Gastrocnemius medialis (tissue), 4 donors: ENCODE data around the gene FAM53C. TPM values are rescaled to one million over a fixed set of nuclear protein-coding genes. Genes with fewer than 3 reads are reported as not detected.
A peak's percentile ranks its signal among the peaks of the same experiment; 100 is the strongest.
"Not testable (repeated sequence)": the region's sequence is repeated elsewhere in the genome, so short reads cannot be mapped to it uniquely, and the experiment has no call there.

ENCODE experiments used
- ATAC-seq, 2 donors: fragments of 150-250 bp; one replicate each; pipeline ENCODE4 v1.9.1; 2016
- DNase-seq, 2 donors: peaks; one replicate each; pipeline ENCODE4 v3.0.0-alpha.2; 2019
- H3K27ac ChIP-seq, 4 donors: fragments of 200-600 bp; sonication (generic); 1 replicate in 1 of 4; 2 replicates in 3 of 4; pipeline ENCODE4 v1.5.1; 2016 to 2018; ENCODE audit warnings: mild to moderate bottlenecking in 2 of 4, moderate library complexity in 1 of 4
- H3K27me3 ChIP-seq, 3 donors: fragments of 200-600 bp; sonication (generic) in 2 of 3; 1 replicate in 1 of 3; 2 replicates in 2 of 3; pipeline versions ENCODE4 v1.5.1 to v1.6.0; 2016 to 2019; ENCODE audit warnings: mild to moderate bottlenecking in 1 of 3, moderate library complexity in 1 of 3
- H3K36me3 ChIP-seq, 2 donors: fragments of 200-600 bp; sonication (generic) in 1 of 2; one replicate each; pipeline ENCODE4 v1.5.1; 2017 to 2018
- H3K4me1 ChIP-seq, 2 donors: fragments of 200-600 bp; sonication (generic) in 1 of 2; one replicate each; pipeline ENCODE4 v1.5.1; 2016 to 2017; ENCODE audit warnings: mild to moderate bottlenecking in 2 of 2
- H3K4me3 ChIP-seq, 4 donors: fragments of 200-600 bp; sonication (generic) in 3 of 4; 1 replicate in 1 of 4; 2 replicates in 3 of 4; pipeline ENCODE4 v1.5.1; 2016 to 2019; ENCODE audit warnings: mild to moderate bottlenecking in 2 of 4
- H3K9me3 ChIP-seq, 3 donors: fragments of 200-600 bp; sonication (generic) in 2 of 3; 1 replicate in 1 of 3; 2 replicates in 2 of 3; pipeline ENCODE4 v1.5.1; 2016 to 2019
- POLR2A ChIP-seq, 2 donors: fragments of 450-650 bp; IDR thresholded peaks; one replicate each; pipeline ENCODE4 v1.6.1; 2017; ENCODE audit warnings: antibody characterized with exemption in 2 of 2, mild to moderate bottlenecking in 2 of 2, moderate library complexity in 2 of 2
- in situ Hi-C, 4 donors: fragments of 200-750 bp; cut with MboI; loops; one replicate each; pipeline versions ENCODE4 v1.15.0 to v1.8.0; 2017; ENCODE audit warnings: low sequenced_read_pairs in 4 of 4
- intact Hi-C: fragments of 100-400 bp; cut with DNase I; formaldehyde crosslinking; loops from one replicate; pipeline ENCODE4 v1.15.1; 2023; ENCODE audit warnings: low total_unique reads
- total RNA-seq, 4 donors: library from RNA; depleted of rRNA; stranded (reverse); fragments of >200 nt; gene quantifications; one replicate each; pipeline versions ENCODE4 v1.1.0 to v1.2.3, GENCODE V29; 2016
- TF ChIP-seq, protein P1 (sequence below), 5 experiments: fragments of 450-650 bp in 3 of 5; fragments of 200-600 bp in 2 of 5; sonication (generic) in 2 of 5; IDR thresholded peaks in 4 of 5; conservative IDR thresholded peaks in 1 of 5; 1 replicate in 4 of 5; 2 replicates in 1 of 5; pipeline ENCODE4 v1.5.1; 2016 to 2019; ENCODE audit warnings: antibody characterized with exemption in 5 of 5, mild to moderate bottlenecking in 3 of 5, moderate library complexity in 3 of 5

FAM53C gene
- total RNA-seq, 4 donors from 2014 or later = 35.7 to 74.7 (median 41.0) TPM

DNA sequence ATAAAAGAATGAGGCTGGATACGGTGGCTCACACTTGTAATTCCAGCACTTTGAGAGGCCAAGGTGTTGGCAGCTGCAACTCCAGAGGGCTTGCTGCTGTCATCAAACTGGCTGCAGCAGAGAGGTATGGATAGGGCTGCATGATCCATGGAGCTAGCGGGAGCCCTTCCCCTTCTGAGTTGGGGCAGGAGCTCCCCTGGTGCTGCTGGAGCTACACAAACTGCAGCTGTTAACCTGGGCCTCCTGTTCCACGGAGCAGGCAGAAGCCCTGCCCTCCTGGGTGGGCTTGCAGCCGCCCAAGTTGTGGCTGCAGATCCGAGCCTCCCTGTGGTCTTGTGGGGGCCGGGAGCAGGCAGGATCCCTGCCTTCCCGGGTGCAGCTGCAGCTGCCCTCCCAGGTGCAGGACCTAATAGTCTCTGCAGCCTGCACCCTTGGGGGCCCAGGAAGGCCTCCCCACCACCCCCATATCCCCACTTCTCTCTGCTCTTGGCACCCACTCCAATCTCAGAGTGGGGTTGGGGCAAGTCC lies 22.3 kb upstream of the FAM53C start:
- no peaks in the 10 kb centered on the region for H3K9me3 ChIP-seq
- DNase-seq (no peak), ATAC-seq (no peak)
- TF ChIP-seq POLR2A (IDR thresholded peaks at IDR 0.05) = no peak
- TF ChIP-seq, protein P1, sequence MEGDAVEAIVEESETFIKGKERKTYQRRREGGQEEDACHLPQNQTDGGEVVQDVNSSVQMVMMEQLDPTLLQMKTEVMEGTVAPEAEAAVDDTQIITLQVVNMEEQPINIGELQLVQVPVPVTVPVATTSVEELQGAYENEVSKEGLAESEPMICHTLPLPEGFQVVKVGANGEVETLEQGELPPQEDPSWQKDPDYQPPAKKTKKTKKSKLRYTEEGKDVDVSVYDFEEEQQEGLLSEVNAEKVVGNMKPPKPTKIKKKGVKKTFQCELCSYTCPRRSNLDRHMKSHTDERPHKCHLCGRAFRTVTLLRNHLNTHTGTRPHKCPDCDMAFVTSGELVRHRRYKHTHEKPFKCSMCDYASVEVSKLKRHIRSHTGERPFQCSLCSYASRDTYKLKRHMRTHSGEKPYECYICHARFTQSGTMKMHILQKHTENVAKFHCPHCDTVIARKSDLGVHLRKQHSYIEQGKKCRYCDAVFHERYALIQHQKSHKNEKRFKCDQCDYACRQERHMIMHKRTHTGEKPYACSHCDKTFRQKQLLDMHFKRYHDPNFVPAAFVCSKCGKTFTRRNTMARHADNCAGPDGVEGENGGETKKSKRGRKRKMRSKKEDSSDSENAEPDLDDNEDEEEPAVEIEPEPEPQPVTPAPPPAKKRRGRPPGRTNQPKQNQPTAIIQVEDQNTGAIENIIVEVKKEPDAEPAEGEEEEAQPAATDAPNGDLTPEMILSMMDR (IDR thresholded peaks at IDR 0.05 in 4 of 5, conservative IDR thresholded peaks at IDR 0.05 in 1 of 5) = no peak
- intact Hi-C loops = no loop called here
- H3K4me1 ChIP-seq = no peaks in the 10 kb centered on the region
- H3K4me3 ChIP-seq = no peak overlapping the region
- H3K27me3 ChIP-seq = no peaks in the 10 kb centered on the region
- H3K27ac ChIP-seq = no peak overlapping the region
- in situ Hi-C loops = loop anchor here in 1 of 4 donors (25.0 kb wide), 1 partner anchor 96 kb away; no protein-coding TSS in a partner anchor
- no peaks in the 10 kb centered on the region for H3K36me3 ChIP-seq

DNA sequence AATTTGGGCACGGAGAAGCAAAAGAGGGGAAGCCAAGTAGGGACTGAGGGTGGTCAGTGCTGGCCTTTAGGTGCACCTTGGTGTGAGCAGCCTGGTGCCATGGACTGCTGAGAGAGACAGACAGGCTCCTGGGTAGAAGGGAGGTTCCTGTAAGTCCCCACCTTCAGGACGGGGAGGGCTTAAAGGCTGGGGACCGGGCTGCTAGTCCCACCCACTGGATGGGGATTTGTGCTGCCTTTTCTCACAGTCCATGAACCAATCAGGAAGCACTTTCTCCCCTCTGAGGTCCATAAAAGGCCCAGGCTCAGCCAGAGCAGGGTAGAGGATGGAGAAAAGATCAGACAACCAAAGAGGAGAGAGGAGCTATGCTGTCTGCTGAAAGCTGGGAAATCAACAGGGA lies 21.7 kb upstream of the FAM53C start:
- Histone ChIP-seq H3K27me3 (no peaks in the 10 kb centered on the region), H3K36me3 (no peaks in the 10 kb centered on the region), H3K27ac (no peak overlapping the region), H3K4me1 (no peaks in the 10 kb centered on the region), H3K4me3 (no peak overlapping the region), H3K9me3 (no peaks in the 10 kb centered on the region)
- intact Hi-C loops = no loop called here
- TF ChIP-seq, protein P1 (IDR thresholded peaks at IDR 0.05 in 4 of 5, conservative IDR thresholded peaks at IDR 0.05 in 1 of 5) = no peak
- no peak for TF ChIP-seq POLR2A (IDR thresholded peaks at IDR 0.05)
- in situ Hi-C loops = loop anchor here in 1 of 4 donors (25.0 kb wide), 1 partner anchor 96 kb away; no protein-coding TSS in a partner anchor
- DNase-seq (no peak), ATAC-seq (no peak)

DNA sequence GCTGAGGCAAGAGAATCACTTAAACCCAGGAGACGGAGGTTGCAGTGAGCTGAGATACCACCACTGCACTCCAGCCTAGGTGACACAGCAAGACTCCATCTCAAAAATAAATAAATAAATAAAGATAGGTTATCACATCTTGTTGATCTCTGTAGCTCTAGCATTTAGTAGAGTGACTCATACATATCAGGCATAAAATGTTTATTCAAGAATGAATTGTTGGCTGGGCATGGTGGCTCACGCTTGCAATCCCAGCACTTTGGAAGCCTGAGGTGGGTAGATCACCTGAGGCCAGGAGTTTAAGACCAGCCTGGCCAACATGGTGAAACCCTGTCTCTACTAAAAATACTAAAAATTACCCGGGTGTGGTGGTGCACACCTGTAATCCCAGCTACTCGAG lies 19.9 kb upstream of the FAM53C start:
- H3K4me1 ChIP-seq, ATAC-seq, H3K4me3 ChIP-seq, H3K9me3 ChIP-seq, DNase-seq, H3K36me3 ChIP-seq, H3K27ac ChIP-seq, intact Hi-C loops, H3K27me3 ChIP-seq: not testable (repeated sequence)
- in situ Hi-C loops = loop anchor here in 1 of 4 donors (25.0 kb wide), 1 partner anchor 94 kb away; no protein-coding TSS in a partner anchor

DNA sequence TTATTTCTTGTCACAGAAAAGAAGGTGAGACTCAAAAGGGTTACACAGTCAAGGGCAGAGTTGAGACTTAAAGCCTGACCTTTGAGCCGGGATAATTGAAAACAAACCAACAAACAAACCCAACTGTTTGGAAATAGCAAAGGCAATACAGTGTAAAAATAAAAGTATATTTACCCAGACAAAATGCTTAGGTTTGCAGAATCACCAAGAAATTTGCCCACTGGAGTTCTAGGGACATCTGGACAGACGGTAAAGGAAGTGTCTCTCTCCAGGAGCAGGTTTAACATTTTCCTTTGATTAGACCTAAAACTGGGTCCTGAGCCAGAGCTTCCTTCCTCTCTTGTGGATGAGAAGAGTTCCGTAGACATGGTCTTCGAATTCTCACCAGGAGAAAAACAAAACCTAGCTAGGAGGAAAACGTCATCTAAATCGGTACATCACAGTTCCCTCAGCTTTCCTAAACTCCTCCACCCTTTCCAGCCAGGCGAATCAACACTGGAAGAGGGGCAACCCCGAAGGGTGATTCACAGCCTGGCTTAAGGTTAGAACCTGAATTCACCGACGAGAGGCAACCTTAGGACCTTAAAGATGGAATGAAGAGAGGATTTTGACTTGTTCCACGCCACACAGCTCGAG lies 7.1 kb upstream of the FAM53C start:
- TF ChIP-seq POLR2A (IDR thresholded peaks at IDR 0.05) = no peak
- TF ChIP-seq, protein P1 (IDR thresholded peaks at IDR 0.05 in 4 of 5, conservative IDR thresholded peaks at IDR 0.05 in 1 of 5) = no peak
- Histone ChIP-seq H3K27me3 (no peaks in the 10 kb centered on the region), H3K27ac (no peak overlapping the region), H3K4me1 (peaks cover 10 to 11% of the 10 kb centered on the region in 2 donors), H3K4me3 (peak overlapping the region; percentile 35 to 70 (median 58)), H3K9me3 (no peaks in the 10 kb centered on the region), H3K36me3 (no peaks in the 10 kb centered on the region)
- in situ Hi-C loops (loop anchor here in 1 of 4 donors (10.0 kb wide), 1 partner anchor 116 kb away; the partner anchor contains the start of gene CDC23), intact Hi-C loops (loop anchor here (10.0 kb wide), 2 partner anchors 296 to 706 kb away; partner anchors contain the start of gene FAM13B)
- DNase-seq (no peak), ATAC-seq (no peak)
